HL-60/S4 (cell line): ENCODE measurements around the gene C6orf120.

ENCODE experiments used
- in situ Hi-C: fragments of 300-500 bp; cut with MboI; formaldehyde crosslinking; loops from 2 replicates; pipeline ENCODE4 v1.14.3; 2022; ENCODE audit warnings: low sequenced_read_pairs

Gene C6orf120

DNA sequence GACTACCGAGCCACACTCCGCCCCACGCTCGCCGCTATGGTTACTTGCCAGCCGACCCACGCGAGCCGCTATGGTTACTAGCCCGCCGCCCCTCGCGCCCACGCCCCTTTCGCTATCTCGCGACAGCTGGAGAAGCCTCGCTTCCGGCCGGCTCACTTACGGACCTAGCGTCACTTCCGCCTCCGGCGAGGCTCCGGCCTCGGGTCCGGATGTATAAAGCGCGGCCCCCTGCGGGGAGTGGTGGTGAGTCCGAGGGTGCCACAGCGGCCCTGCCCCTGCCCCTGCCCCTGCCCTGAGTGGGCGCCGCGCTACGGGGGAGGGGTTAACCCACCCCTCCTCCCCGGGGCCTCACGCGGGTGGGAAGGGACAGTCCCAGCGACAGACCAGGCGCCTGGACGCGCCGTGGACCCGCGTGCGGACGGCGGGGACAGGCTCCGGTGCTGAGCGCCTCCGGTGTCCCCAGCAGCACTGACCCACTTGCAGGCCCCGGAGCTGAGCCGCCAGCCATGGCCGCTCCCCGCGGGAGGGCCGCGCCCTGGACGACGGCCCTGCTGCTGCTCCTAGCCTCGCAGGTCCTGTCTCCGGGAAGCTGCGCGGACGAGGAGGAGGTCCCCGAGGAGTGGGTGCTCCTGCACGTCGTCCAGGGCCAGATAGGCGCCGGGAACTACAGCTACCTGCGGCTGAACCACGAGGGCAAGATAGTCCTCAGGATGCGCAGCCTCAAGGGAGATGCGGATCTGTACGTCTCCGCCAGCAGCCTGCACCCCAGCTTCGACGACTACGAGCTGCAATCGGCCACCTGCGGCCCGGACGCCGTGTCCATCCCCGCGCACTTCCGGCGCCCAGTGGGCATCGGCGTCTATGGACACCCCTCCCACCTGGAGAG lies at the start of gene C6orf120, which contains the start of gene WDR27:
Gene C6orf120, plus strand, starts transcription at position 173 of the 886 bp plus-strand sequence. Its CDS starts 334 bp downstream, at position 507.
Gene WDR27, minus strand, starts transcription at position 76 of the 886 bp plus-strand sequence. CDS start 13,024 bp downstream, outside the sequence.
- in situ Hi-C loops, result no loop called here

DNA sequence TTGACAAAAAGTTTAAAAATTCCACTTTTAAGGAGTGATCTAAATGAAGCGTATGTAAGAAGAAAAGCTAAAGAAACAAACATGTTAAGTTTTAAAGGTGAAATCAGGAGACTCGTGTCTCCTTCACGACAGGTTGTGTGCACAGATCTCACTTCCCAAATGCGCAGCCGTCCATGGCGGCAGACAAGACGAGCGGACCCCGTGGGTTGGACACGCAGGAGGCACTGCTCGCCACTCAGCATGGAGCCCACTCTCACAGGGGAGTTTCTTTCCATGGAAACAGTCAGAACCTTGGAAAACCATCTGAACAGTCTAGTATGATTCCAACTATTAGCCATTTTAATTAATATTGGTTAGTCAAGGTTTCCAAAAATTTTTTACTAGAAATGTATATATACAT lies 49.0 kb upstream of the C6orf120 start:
- in situ Hi-C loops, result no loop called here

DNA sequence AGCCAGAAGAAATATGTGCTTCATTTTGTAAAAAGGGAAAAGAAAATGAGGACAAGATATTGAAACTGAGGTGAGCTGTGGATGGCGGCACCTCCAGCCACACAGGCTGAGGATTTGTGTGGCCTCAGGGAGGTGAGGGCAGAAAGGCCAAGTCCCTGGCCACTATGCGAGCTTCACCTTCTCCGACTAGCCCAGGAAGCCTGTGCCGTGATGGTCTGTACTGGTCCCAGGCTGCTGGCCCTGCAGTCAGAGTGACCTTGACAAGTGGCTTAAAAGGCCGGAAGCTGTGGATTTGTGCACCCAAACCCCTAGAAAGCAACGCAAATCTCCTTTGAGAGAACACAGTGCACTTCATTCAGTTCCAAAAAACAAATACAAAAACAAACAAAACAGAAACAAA lies 48.2 kb upstream of the C6orf120 start:
- in situ Hi-C loops, result no loop called here

DNA sequence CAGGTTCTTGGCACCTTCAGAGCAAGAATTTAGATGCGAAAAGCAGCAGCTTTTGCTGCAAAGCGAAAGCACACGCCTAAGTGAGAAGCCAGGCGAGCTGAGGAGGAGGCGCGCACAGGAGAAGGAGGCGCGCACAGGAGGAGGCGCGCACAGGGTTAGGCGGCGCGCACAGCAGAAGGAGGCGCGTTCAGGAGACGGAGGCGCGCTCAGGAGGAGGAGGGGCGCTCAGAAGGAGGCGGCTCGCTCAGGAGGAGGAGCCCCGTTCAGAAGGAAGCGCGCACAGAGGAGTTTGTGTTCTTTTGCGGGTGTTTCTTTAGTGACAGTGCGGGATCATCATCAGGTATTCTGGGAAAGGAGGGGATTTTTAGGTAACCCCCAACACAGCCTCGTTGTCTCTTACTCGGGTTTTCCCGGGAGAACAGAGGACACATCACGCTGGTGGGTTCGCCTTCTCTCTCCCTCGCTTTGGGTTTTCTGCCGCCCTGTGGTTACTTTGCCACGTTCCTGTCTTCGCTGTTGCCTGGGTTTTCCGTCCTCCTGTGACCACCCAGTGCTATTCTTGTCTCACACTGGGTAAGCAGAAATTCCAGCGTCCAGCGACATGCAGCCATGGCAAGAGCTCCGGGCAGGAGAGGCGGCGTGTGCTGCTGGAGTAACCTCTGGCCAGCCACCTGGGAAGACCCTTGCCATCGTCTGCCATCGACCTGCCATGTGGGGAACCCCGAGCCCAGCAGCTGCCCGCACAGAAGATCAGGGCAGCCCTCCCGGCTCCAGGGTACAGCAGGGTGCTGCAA lies 47.1 kb upstream of the C6orf120 start:
- in situ Hi-C loops, result no loop called here

DNA sequence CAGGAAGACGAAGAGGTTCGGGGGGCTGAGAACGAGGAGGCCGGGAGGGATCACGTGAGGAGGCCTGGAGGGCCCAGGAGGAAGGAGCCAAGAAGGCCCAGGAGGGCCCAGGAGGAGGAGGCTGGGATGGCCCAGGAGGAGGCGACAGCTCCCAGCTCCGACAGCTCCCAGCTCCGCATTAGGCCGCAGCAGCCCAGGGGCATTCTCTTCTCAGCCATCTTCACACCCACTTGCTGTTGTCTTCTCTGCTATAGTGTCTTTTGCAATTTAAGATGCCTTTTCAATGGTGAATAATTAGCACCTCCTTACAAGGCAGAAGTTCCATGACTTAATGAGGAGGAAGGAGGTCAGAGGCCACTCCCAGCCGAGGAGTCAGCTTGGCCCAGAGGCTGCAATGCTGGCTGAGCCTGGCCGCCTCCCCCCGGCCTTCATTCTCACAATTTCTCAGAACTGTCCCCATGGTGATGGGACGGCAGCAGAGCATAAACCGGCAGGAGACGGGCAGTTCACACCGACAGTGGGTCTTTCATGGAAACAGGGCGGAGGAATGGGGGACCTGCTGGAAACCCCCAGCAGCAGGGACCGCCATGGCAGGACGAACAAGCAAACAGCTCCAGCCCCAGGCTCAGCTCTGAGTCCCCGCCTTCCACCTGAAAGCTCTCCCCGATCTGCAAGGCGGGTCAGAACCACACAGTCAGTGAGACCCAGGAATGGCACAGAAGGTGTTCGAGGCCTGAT lies 45.2 kb upstream of the C6orf120 start:
- in situ Hi-C loops, result no loop called here

DNA sequence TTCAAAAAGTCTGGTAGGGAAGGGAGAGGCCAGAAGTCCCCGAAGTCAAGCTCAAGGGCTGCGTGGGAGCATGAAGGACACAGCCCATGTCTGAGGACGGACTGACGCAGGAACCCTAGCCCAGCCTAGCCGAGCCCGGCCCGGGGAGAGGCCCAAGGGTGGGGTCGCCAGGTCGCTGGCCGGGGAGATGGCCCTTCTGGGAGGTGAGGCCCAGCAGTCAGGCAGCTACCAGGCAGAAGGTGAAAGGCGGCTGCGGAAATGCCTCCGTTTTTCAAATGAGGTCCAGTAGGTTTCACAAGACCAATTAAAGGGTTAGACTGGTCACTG lies 44.7 kb upstream of the C6orf120 start:
- in situ Hi-C loops, result no loop called here

DNA sequence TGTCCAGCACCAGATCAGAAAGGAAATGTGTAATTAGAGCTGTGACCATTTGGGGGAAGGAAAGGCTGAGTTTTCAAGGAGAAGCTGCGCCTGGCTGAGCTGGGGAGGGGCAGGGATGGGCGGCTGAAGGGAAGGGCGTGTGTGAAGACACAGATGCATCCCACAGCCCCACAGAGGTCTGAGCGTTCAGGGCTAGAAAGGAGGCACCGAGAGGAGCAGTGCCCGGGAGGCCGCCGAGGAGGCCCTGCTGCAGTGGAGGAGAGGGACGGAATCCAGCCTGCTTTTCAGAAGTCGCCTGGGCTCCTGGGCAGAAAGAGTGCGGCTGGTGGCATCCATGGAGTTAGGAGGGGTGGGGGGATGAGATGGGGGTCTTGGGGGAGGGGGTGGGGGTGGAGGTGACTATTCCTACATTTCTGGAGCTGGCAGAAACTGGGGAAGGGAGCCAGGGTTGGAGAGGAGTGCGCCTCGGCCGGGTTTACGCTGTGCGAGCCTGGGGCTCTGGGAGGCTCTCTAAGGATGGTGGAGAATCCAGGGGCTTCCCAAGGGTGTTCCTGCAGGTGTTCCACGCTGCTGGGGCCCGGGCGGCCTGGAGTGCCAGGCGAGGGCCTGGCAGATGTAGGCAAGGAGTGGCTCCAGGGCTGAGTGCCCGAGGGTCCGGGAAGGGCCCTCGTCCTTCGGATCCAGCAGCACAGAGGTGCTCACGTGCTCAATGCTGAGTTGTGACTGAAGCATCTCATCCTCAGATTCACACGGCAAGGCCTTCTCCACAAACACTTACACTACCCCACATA lies 41.9 kb upstream of the C6orf120 start:
- in situ Hi-C loops, result no loop called here

DNA sequence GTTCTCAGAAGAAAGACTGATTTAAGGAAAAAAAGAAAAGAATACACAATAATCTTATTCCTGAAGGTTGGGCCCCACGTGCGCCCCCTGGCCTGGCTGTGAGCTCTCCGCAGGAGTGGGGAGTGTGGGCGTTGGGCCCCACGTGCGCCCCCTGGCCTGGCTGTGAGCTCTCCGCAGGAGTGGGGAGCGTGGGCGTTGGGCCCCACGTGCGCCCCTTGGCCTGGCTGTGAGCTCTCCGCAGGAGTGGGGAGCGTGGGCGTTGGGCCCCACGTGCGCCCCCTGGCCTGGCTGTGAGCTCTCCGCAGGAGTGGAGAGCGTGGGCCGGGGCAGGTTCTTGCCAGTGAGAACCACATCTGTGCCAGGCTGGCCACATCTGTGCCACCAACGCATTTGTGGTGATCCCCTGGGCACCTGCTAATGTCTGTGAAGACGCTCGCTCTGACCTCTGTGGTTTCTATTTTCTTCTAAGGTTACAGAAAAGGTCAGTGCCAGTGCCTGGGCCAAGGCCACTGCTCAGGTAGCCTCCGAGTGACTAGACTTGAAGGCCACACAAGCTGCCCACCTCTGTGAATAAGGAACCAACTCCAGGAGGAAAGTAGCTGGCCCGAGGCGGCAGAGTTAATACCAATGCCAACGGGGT lies 41.1 kb upstream of the C6orf120 start:
- in situ Hi-C loops, result no loop called here

DNA sequence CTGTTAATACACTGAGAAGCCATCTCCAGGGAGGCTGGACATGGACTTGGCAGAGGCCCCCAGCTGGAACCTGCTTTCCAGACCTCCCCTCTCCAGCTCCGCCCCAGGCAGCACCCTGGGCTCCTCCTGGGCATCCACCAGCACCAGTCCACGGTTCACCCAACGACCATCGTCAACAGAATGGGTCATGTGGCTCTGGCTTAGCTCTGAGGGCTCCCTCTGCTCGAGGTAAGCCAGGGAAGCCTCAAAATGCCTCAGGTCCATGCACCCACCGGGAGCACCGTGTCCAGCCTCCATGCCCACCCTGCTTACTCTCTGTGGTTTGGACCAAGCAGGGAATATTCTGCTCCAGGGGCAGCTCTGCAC lies 40.6 kb upstream of the C6orf120 start:
- in situ Hi-C loops, result no loop called here

DNA sequence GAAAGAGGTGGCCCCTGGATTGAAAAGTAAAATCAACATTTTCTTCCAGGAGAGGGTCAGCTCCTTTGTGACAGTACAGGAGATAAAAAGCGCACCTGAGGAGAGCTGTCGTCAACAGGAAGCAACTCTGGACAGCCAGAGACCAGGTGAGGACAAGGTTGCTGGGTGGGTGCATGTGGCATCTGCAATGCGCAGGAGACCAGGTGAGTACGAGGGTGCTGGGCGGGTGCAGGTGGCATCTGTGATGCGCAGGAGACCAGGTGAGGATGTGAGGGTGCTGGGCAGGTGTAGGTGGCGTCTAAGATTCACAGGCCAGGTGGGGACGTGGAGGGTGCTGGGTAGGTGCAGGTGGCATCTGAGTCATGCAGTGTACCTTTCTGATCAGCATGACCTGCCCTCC lies 38.5 kb upstream of the C6orf120 start:
- in situ Hi-C loops, result no loop called here

DNA sequence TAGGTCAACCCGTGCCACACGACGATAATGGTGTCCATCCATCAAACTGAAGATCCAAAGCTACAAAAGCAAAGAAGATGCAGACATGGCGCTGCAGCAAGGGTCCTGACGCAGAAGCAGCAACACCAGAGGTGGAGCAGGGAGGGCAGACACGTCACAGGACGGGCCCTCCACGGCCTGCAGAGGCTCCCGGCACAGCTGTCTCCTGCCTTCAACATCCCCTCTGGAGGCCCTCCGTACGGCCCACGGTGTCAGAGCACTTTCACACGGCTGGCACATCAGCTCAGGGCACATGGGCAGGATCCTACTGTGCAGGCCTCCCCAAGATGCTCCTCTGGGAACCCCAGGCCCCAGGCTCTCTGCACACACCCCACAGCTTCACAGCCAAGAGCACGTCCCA lies 37.7 kb upstream of the C6orf120 start:
- in situ Hi-C loops, result no loop called here

DNA sequence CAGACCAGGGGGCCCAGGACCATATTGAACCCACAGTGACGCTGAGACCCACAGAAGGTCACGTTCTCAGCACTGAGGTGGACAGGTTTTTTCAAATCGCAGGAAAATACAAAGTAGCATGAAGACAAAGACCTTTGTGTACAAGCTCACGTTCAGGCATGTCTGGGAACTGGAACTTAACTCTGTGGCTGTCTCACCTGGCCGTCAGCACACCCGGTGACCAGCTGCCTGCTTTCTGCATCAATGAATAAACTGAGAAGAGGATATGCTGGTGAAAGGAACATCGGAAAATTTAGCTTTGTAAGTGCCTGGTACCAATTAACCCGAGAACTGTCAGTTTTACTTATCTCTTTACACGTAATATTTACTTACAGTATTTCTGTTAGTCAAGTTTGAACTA lies 36.6 kb upstream of the C6orf120 start:
- in situ Hi-C loops, result no loop called here

DNA sequence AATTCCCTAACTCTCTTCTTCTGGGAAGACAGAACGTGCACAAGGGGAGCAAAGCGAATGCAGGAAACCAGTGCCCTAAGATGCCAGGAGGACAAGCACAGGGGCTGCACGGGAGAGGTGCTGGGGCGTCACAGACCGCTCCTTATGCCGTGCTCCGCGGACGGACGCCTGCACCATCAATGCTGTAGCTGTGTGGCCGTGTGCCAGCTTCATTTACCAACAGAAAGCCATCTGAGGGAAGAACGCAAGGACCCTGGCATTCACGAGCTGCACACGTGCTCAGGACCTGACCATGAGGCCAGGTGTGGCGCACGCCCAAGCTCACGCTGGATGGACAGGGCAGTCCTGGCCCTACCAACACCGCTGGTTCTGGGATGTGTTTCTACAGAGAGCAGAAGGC lies 35.5 kb upstream of the C6orf120 start:
- in situ Hi-C loops, result no loop called here

DNA sequence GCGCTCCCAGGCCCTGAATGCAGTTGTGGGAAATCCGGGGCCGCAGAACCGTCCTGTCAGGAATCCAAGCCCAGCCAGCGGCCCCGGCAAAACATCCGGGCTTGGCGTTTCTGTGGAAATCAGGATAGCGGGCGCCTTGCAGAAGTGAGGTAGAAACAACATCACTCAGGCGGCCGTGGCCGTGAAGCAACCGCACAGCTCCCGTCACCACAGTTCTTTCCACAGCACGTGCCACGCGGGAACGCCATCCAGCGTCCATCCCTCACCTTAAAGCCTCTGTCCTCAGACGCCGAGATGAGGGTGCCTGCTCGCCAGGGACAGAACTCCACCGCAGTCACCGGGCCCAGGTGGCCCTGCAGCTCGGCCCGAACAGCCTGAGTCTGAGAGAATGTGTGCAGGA lies 34.2 kb upstream of the C6orf120 start:
- in situ Hi-C loops, result no loop called here

DNA sequence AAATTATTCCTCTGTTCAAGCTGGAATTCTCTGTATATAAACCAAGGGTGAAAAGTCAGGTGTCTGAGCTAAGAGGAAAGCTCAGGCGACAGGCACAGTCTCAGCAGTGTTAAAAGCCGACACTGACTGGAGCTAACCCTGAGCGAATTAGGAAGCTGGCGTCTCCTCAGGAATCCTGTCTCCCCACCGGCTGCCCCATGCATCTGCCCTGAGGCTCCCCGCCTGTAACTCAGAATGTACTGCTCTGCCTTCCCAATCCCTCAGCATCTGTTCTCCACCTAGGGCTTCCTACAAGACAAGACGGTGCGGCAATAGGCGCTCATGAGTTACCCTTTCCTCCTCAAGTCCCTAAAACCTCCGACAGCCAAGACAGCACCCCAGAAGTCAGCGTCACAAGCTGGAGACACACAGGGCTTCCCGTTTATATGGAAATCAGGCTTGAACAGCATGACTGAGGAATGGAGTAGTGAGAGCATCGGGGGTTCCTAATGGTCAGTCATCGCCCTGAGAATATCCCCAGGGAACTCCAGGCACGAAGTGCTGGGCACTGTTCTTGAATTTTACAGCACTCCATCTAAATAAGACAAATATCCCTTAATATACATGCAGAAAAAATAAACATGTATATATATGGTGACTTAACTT lies 33.6 kb upstream of the C6orf120 start:
- in situ Hi-C loops, result no loop called here

DNA sequence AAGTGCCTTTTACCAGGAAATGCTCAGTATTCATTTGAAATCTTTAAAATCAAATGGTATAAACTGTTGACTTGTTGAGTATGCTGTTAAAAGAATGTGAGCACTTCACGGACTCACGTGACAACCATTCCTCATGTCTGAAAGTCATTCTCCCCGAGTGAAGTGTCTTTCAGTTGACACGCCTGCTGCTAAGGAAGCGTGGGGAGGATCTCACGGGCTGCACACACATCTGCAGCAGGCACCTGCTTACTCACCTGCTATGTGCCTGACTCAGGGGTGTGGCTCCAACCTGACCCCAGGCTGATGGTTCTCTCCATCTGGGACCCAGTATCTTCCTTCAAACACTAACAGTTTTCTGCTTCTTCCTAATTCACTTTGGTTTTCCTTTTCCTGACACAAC lies 32.8 kb upstream of the C6orf120 start:
- in situ Hi-C loops, result no loop called here

DNA sequence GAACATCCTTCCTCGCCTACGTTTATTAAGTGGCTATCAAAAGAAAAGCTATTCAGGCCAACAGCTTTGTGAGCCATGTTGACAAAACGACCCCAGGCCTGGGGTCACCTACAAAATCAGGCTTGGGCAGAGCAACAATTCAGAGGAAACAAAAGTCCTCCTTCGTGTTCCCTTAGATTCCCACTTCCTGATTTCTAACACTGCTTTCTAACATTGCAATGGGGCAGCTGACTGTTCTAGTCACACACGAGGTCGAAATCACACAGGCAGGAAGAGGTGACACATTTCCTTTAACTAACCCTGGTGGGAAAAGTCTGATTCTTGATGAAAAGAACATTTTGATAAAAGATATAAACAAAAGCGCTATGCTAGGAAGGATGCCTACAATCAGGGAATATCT lies 32.0 kb upstream of the C6orf120 start:
- in situ Hi-C loops, result no loop called here

DNA sequence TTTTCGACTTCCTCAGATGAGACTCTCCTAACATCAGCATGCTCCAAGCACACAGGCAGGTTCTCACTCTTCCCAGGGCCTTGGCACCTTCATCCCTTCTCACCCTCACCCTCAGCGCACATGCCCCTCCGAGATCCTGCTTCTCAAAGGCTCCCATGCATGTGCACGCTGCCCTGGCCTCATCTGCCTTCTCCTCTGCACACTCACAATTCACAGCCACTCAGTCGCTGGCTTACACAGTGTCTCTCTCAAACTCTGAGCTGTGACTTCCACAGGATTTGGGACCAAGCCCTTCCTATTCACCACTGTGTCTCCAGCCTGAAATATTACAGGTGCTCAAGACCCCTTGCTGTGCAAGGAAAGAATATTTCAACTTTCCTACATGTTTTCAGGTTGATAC lies 30.4 kb upstream of the C6orf120 start:
- in situ Hi-C loops, result no loop called here

DNA sequence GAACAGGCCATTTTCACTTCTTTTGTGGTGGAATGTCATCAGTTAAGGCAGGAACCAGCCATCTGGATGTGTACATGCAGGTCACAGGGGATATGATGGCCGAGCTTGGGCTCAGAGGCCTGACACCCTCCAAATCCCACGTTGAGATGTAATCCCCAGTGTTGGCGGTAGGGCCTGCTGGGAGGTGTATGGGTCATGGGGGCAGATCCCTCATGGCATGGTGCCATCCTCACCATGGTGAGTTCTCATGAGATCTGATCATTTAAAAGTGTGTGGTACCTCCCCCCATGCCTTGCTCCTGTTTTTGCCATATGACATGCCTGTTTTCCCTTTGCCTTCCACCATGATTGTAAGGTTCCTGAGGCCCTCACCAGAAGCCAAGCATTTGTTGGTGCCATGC lies 26.9 kb upstream of the C6orf120 start:
- in situ Hi-C loops, result no loop called here

DNA sequence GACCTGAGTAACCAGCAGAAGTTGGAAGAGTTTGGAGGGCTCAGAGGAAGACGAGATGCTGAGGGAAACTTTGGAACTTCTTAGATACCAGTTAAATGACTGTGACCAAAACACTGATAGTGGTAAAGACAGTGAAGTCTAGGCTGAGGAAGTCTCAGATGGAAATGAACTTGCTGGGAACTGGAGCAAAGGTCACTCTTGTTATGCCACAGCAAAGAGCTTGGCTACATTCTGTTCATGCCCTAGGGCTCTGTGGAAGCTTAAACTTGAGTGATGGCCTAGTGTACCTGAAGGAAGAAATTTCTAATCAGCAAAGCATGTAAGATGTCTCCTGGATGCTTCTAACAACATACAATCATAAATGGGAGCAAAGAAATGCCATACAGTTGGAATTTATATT lies 24.8 kb upstream of the C6orf120 start:
- in situ Hi-C loops, result no loop called here
